GM12864 (cell line): ENCODE measurements around the gene NKX1-1.
"Not testable (repeated sequence)": the region's sequence is repeated elsewhere in the genome, so short reads cannot be mapped to it uniquely, and the experiment has no call there.

Experiments used
- DNase-seq: peaks from one replicate; pipeline ENCODE4 v3.0.0-alpha.2; 2011; ENCODE audit warnings: low read depth
- H3K4me3 ChIP-seq: 2 replicates; pipeline ENCODE4 v1.5.1; 2011; ENCODE audit warnings: mild to moderate bottlenecking, low read depth, low read length, control low read depth
- CTCF ChIP-seq: IDR thresholded peaks from 2 replicates; pipeline ENCODE4 v1.5.1; 2011; ENCODE audit warnings: low read depth, mild to moderate bottlenecking, moderate library complexity, low read length, control low read depth, inconsistent platforms; ENCODE audit errors: missing control alignments

Gene NKX1-1

GRCh38 chr4:1445716-1446445 lies 39.6 kb upstream of the NKX1-1 start:
- DNase-seq = no peak
- H3K4me3 ChIP-seq = no peak overlapping the region
- no peak for TF ChIP-seq CTCF

- not testable (repeated sequence) for DNase-seq
Observed at GRCh38 chr4:1443688-1444172, 37.5 kb upstream of the NKX1-1 start.

DNA sequence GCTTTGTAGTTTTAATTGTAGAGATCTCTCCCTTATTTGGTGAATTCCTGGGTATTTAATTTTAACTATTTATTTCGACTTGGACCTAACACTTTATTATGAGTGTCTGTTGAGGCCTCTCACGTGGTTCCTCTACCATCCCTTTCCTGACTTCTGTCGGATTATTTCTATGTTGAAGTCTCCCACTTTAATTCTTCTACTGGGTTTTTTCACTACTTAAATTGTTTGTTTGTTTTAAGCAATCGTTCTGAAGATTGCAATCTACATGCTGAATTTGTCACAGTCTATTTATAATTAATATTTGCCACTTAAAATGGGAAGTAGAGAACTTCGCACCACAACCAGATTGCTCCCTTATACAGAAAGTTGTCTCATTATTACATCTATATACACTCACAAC lies 20.8 kb upstream of the NKX1-1 start:
- no peak overlapping the region for H3K4me3 ChIP-seq
- TF ChIP-seq CTCF = no peak
- no peak for DNase-seq

More at GRCh38 chr4:1443688-1444172, 37.5 kb upstream of the NKX1-1 start:
- H3K4me3 ChIP-seq = not testable (repeated sequence)

DNA sequence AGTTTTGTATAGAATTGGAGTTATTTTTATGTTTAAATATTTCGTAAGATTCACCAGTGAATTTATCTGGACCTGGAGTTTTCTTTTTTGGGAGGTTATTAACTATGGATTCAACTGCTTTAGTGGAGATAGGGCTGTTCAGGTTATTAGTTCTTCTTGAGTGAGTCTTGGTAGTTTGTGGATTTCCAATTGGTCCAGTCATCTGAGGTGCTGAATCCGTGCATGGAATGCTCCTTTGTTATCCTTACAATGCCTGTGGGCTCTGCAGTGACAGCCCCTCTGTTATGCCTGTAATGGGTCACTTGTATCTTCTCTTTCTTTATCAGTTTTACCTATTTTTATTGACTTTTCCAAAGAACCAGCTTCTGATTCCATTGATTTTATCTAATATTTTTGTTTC lies 15.4 kb upstream of the NKX1-1 start:
- no peak for TF ChIP-seq CTCF
- no peak overlapping the region for H3K4me3 ChIP-seq
- DNase-seq = no peak

GRCh38 chr4:1419708-1420107 lies 13.5 kb upstream of the NKX1-1 start:
- TF ChIP-seq CTCF = no peak
- DNase-seq = no peak
- no peak overlapping the region for H3K4me3 ChIP-seq

- TF ChIP-seq CTCF = no peak
Observed at GRCh38 chr4:1418494-1419285, 12.4 kb upstream of the NKX1-1 start.

DNA sequence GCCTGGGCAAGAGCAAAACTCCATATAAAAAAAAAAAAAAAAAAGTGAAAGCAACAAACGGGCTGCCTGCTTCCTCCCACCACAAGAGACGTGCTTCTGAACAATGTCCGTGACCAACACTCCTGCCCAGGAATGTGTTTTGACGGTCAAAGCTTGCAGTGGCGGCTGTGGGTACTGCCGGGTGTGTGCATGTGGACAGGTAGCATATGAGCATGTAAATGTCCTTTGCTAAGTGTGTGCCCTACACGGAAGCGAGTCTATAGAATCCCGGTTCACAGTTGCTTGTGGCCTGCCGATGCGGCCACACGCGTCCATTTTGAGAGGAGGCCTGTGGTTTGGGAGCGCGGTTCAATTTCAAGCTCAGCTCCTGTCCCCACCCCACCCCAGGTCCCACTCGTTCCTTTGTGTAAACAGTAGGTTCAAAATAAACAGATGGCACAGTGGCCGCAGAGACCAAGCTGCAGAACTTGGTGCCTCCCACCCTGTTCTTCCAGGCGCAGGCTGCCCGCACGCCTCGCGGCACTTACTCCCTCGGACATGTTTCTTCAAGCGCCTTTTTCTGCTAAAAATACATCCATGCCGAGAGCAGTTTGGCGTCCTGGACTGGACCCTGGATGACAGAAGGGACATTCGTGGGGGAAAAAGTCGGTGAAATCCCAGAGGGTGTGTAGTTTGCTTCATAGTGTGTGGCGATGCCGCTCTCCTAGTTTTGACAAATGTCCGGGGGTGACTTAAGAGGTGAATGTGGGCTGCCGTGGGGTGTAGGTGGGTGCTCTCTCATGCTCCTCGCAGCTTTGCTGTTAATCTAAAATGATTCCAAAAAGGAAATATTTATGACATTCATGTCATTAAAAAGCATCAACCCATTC lies 11.5 kb upstream of the NKX1-1 start:
- no peak for DNase-seq
- no peak overlapping the region for H3K4me3 ChIP-seq
- no peak for TF ChIP-seq CTCF

More at GRCh38 chr4:1418494-1419285, 12.4 kb upstream of the NKX1-1 start:
- no peak overlapping the region for H3K4me3 ChIP-seq
- DNase-seq = no peak
